Spleen (tissue), 13 donors: ENCODE measurements around the gene POP4. TPM values are rescaled to one million over a fixed set of nuclear protein-coding genes. Genes with fewer than 3 reads are reported as not detected.
"Not testable (repeated sequence)": the region's sequence is repeated elsewhere in the genome, so short reads cannot be mapped to it uniquely, and the experiment has no call there.

ENCODE experiments used
- DNase-seq: peaks from one replicate; pipeline ENCODE4 v3.0.0-alpha.2; 2020
- H3K27ac ChIP-seq, 8 donors: fragments of 200-600 bp; sonication (generic) in 7 of 8; 1 replicate in 4 of 8; 2 replicates in 4 of 8; pipeline versions ENCODE4 v1.5.0 to v1.8.0; 2016 to 2021; ENCODE audit warnings: inconsistent platforms in 4 of 8, mild to moderate bottlenecking in 4 of 8, moderate library complexity in 1 of 8
- H3K27me3 ChIP-seq, 7 donors: fragments of 200-600 bp; sonication (generic) in 6 of 7; replicated peaks in 1 of 7; 1 replicate in 4 of 7; 2 replicates in 3 of 7; pipeline versions ENCODE4 v1.5.0 to v1.8.0; 2016 to 2021; ENCODE audit warnings: inconsistent platforms in 3 of 7, mild to moderate bottlenecking in 1 of 7
- H3K36me3 ChIP-seq, 6 donors: fragments of 200-600 bp; sonication (generic) in 5 of 6; 1 replicate in 4 of 6; 2 replicates in 2 of 6; pipeline versions ENCODE4 v1.5.0 to v1.8.0; 2016 to 2021; ENCODE audit warnings: inconsistent platforms in 2 of 6
- H3K4me1 ChIP-seq, 6 donors: fragments of 200-600 bp; sonication (generic) in 5 of 6; 1 replicate in 3 of 6; 2 replicates in 3 of 6; pipeline versions ENCODE4 v1.5.0 to v1.8.0; 2016 to 2021; ENCODE audit warnings: inconsistent platforms in 3 of 6
- H3K4me3 ChIP-seq, 8 donors: fragments of 200-600 bp; sonication (generic) in 7 of 8; 1 replicate in 4 of 8; 2 replicates in 4 of 8; pipeline versions ENCODE4 v1.5.0 to v1.8.0; 2016 to 2021; ENCODE audit warnings: inconsistent platforms in 4 of 8, mild to moderate bottlenecking in 4 of 8, moderate library complexity in 2 of 8
- H3K9me3 ChIP-seq, 8 donors: fragments of 200-600 bp; sonication (generic) in 7 of 8; 1 replicate in 4 of 8; 2 replicates in 4 of 8; pipeline versions ENCODE4 v1.5.0 to v1.8.0; 2016 to 2021; ENCODE audit warnings: inconsistent platforms in 4 of 8
- POLR2A ChIP-seq, 3 donors: fragments of 450-650 bp; IDR thresholded peaks; one replicate each; pipeline ENCODE4 v1.5.1; 2017; ENCODE audit warnings: antibody characterized with exemption in 3 of 3, mild to moderate bottlenecking in 1 of 3
- POLR2AphosphoS5 ChIP-seq, 3 donors: sonication (generic); formaldehyde crosslinking; IDR thresholded peaks; one replicate each; pipeline ENCODE4 v1.5.1; 2017; ENCODE audit warnings: antibody characterized with exemption in 3 of 3
- WGBS, 5 donors: extraction: QIAGEN DNeasy Blood & Tissue Kit in 3 of 5; methylation state at CpG; one replicate each; pipeline versions ENCODE4 v1.1.5 to v1.1.7; 2013 to 2018; 5-methylcytosine and 5-hydroxymethylcytosine counted together
- intact Hi-C: fragments of 100-400 bp; cut with DNase I; formaldehyde crosslinking; loops from one replicate; pipeline ENCODE4 v1.15.0; 2023; ENCODE audit warnings: low total_unique reads
- long read RNA-seq, 2 donors: transcript quantifications; one replicate each; lab custom pipeline, GENCODE V29; 2026
- polyA plus RNA-seq, 3 donors: library from polyadenylated mRNA; stranded (reverse); fragments of 200-250 nt; gene quantifications; one replicate each; pipeline ENCODE4 v1.2.1, GENCODE V29; 2013
- total RNA-seq, 7 donors: library from RNA; depleted of rRNA in 3 of 7; stranded (reverse); fragments of >200 nt in 3 of 7; fragmentation: NEBNext Ultra II Directional in 4 of 7; extraction: Animal tissue kit (Norgen Biotek cat#: 25700) in 4 of 7; gene quantifications; one replicate each; pipeline versions ENCODE4 v1.1.0 to v1.2.1, GENCODE V29; 2016 to 2021
- TF ChIP-seq, protein P1 (sequence below), 11 experiments: fragments of 200-600 bp in 7 of 11; fragments of 450-650 bp in 4 of 11; sonication (generic) in 4 of 11; IDR thresholded peaks in 8 of 11; conservative IDR thresholded peaks in 3 of 11; 1 replicate in 7 of 11; 2 replicates in 4 of 11; pipeline versions ENCODE4 v1.4.0 to v1.8.0; 2016 to 2021; ENCODE audit warnings: antibody characterized with exemption in 11 of 11, inconsistent platforms in 4 of 11, mild to moderate bottlenecking in 1 of 11
- donor health status: healthy with polysubstance abuse.
- donor health status: DM: no; HTN: no; CAD: no; lungs with moderate emphysema.
- donor health status: DM: no; HTN: no; CAD: no.
- donor health status: Bipolar disorder and iron deficiency.
- donor health status: healthy.
- donor health status: DM: no; HTN: no; CAD: no.
- donor health status: DM: yes; HTN: yes; CAD: no.

Gene POP4, protein sequence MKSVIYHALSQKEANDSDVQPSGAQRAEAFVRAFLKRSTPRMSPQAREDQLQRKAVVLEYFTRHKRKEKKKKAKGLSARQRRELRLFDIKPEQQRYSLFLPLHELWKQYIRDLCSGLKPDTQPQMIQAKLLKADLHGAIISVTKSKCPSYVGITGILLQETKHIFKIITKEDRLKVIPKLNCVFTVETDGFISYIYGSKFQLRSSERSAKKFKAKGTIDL
- total RNA-seq, result 10 to 100 TPM; 49.3 to 73.1 (median 60.7) TPM
- polyA plus RNA-seq, result 10 to 100 TPM; 54.5 to 69.1 (median 68.8) TPM
- long read RNA-seq, donor 1, transcript POP4-202 (7 exons, 3,385 nt), result major isoform, 9 of 12 reads
- long read RNA-seq, donor 1, partial matches to known transcripts, result 0 of 12 reads
- long read RNA-seq, donor 1, other reads (novel, unspliced or antisense), result 0 of 12 reads
- long read RNA-seq, donor 2, partial matches to known transcripts, result 0 of 5 reads
- long read RNA-seq, donor 2, other reads (novel, unspliced or antisense), result 0 of 5 reads

DNA sequence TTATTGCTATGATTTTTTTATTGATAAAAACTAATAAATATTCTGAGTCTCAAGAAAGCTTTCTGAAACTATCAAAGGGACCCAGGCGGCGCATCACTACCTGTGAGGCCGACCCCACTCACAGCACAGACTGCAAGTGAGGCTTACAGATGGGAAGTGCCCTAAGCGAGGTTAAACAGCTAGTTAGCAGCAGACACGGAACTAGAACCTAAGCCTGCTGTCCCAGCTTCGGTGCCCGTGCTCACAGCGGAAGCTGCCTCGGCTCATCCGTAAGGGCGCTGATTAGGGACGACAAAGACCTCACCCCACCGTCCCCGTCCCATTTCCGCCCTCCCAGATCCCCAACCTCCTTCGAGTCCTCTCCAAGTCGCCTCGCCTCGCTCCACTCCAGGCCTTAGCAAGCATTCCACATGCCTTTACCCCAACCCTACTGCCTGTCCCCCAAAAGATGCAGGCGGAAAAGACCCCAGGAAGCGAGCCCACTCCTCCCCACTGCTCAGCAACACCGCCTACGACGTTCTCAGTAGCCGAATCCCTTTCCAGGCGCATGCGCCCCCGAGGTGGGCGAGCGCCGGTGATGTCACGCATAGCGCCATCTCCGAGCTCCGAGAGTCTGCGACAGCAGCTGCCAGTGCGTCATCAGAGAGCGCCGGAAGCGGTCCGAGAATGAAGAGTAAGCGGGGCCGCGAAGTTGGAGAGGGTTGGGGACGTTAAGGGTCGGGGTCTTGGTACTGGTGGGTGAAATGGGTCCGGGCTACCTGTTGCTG lies at the start of gene POP4:
Gene POP4, plus strand, starts transcription at position 631 of the 767 bp plus-strand sequence. Its CDS starts 36 bp downstream, at position 667.
- peak within 1 kb of the TSS; percentile 49 to 87 (median 76) for H3K4me3 ChIP-seq
- no peaks in the 10 kb centered on the region for H3K27me3 ChIP-seq
- peaks cover 16 to 49% (median 32%) of the 10 kb centered on the region in 6 donors for H3K4me1 ChIP-seq
- H3K9me3 ChIP-seq, result no peaks in the 10 kb centered on the region
- peaks cover 0 to 26% (median 16%) of the 10 kb centered on the region in 6 donors for H3K36me3 ChIP-seq
- H3K27ac ChIP-seq, result peak within 1 kb of the TSS; percentile 95 to 99 (median 98)
- TF ChIP-seq POLR2A (IDR thresholded peaks at IDR 0.05) (peak; percentile 91 to 98 (median 94)), POLR2AphosphoS5 (IDR thresholded peaks at IDR 0.05) (peak; percentile 100)
- TF ChIP-seq, protein P1, sequence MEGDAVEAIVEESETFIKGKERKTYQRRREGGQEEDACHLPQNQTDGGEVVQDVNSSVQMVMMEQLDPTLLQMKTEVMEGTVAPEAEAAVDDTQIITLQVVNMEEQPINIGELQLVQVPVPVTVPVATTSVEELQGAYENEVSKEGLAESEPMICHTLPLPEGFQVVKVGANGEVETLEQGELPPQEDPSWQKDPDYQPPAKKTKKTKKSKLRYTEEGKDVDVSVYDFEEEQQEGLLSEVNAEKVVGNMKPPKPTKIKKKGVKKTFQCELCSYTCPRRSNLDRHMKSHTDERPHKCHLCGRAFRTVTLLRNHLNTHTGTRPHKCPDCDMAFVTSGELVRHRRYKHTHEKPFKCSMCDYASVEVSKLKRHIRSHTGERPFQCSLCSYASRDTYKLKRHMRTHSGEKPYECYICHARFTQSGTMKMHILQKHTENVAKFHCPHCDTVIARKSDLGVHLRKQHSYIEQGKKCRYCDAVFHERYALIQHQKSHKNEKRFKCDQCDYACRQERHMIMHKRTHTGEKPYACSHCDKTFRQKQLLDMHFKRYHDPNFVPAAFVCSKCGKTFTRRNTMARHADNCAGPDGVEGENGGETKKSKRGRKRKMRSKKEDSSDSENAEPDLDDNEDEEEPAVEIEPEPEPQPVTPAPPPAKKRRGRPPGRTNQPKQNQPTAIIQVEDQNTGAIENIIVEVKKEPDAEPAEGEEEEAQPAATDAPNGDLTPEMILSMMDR (IDR thresholded peaks at IDR 0.05 in 8 of 11, conservative IDR thresholded peaks at IDR 0.05 in 3 of 11), result peak in 1 of 11 experiments; percentile 19
- whole genome bisulfite sequencing, 5 donors, result 0 to 1% (median 1%) methylated on average over 45 to 47 of the region's 47 CpGs
- DNase-seq, result peak; percentile 99
- intact Hi-C loops, result no loop called here

DNA sequence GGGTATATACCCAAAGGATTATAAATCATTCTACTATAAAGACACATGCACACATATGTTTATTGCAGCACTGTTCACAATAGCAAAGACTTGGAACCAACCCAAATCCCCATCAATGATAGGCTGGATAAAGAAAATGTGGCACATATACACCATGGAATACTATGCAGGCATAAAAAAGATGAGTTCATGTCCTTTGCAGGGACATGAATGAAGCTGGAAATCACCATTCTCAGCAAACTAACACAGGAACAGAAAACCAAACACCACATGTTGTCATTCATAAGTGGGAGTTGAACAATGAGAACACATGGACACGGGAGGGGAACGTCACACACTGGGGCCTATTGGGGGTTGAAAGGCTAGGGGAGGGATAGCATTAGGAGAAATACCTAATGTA lies 47.0 kb upstream of the POP4 start:
- H3K4me3 ChIP-seq, H3K4me1 ChIP-seq, H3K36me3 ChIP-seq, DNase-seq, intact Hi-C loops, H3K27ac ChIP-seq: not testable (repeated sequence)
- H3K9me3 ChIP-seq, result peaks cover 0 to 64% (median 44%) of the 10 kb centered on the region in 8 donors
- WGBS, 5 donors, result 82 to 96% (median 88%) methylated on average over 2 of the region's 2 CpGs
- peaks cover 0 to 19% (median 0%) of the 10 kb centered on the region in 7 donors for H3K27me3 ChIP-seq

DNA sequence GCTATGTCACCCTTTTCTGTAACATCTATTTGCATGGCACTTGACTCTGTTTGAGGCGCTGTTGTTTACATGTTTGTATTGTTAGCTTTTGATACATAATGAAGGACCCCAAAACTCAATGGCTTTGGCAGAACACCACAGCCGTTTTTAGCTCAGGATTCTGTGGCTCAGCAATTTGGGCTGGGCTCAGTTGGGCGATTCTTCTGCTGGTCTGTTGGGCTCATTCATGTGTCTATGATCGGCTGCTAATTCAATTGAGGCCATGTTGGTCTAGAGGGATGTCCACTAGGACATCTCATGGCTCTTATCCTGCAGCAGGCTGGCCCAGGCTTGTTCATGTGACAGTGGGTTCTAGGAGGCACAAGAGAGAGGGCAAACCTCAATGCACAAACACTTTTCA lies 46.3 kb upstream of the POP4 start:
- intact Hi-C loops, result no loop called here
- Histone ChIP-seq H3K36me3 (no peaks in the 10 kb centered on the region), H3K9me3 (peaks cover 0 to 57% (median 38%) of the 10 kb centered on the region in 8 donors), H3K4me3 (no peak overlapping the region), H3K27me3 (peaks cover 0 to 23% (median 0%) of the 10 kb centered on the region in 7 donors), H3K27ac (no peak overlapping the region), H3K4me1 (no peaks in the 10 kb centered on the region)
- 70 to 93% (median 82%) methylated on average over 4 of the region's 4 CpGs for WGBS, 5 donors
- TF ChIP-seq, protein P1 (IDR thresholded peaks at IDR 0.05 in 8 of 11, conservative IDR thresholded peaks at IDR 0.05 in 3 of 11), result no peak
- no peak for TF ChIP-seq POLR2A (IDR thresholded peaks at IDR 0.05)
- no peak for TF ChIP-seq POLR2AphosphoS5 (IDR thresholded peaks at IDR 0.05)
- no peak for DNase-seq

DNA sequence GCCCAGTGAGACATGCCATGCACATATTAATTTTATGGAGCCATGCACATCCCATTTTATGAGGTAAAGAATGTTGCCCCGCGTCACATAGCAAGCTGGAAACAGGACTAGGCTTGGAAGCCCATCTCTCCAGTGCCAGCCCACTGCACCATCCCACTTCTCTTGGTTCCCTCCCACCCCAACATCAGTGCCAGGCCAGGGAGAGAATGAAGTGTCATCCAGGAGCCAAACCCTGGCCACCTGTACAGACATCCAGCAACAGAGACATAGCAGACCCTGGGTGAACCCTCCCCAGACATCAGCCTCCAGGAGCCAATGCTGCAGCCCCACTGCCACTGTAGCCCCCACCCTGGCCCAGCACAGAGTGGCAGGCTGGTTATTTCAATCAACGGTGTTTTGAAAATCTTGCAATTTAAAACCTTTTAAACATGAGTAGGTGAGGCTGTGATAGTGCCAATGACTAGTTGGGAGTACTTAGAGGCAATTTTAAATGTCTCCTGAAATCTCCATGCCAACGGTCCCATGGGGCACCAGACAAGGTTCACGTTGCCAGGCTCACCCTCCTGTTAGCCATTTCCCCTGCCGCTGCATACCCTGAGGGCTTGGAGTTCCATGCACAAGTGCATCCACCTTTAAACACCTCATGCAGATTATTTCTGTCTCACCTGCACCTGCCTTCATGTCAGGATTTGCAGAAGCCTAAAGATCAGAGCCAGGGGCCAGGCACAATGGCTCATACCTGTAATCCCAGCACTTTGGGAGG lies 45.6 kb upstream of the POP4 start:
- DNase-seq, result no peak
- 76 to 84% (median 82%) methylated on average over 6 of the region's 6 CpGs for WGBS, 5 donors
- no peak overlapping the region for H3K27ac ChIP-seq
- no peaks in the 10 kb centered on the region for H3K4me1 ChIP-seq
- TF ChIP-seq, protein P1 (IDR thresholded peaks at IDR 0.05 in 8 of 11, conservative IDR thresholded peaks at IDR 0.05 in 3 of 11), result no peak
- no peak for TF ChIP-seq POLR2AphosphoS5 (IDR thresholded peaks at IDR 0.05)
- TF ChIP-seq POLR2A (IDR thresholded peaks at IDR 0.05), result no peak
- no peak overlapping the region for H3K4me3 ChIP-seq
- no peaks in the 10 kb centered on the region for H3K36me3 ChIP-seq
- intact Hi-C loops, result no loop called here
- peaks cover 0 to 55% (median 33%) of the 10 kb centered on the region in 8 donors for H3K9me3 ChIP-seq
- H3K27me3 ChIP-seq, result peaks cover 0 to 31% (median 0%) of the 10 kb centered on the region in 7 donors
